ENCODE results near the gene GPR15LG.

The GPR15LG gene

GRCh38 chr10:84214612-84215235 lies 41.1 kb downstream of the GPR15LG start:
- DNase-seq (ENCODE audit: low read depth, low spot score) = no peak

GRCh38 chr10:84216834-84217233 lies 43.2 kb downstream of the GPR15LG start:
- no peak for DNase-seq (ENCODE audit: low read depth, low spot score)

GRCh38 chr10:84217746-84218145 lies 44.1 kb downstream of the GPR15LG start:
- DNase-seq (ENCODE audit: low read depth, low spot score) = no peak

GRCh38 chr10:84221916-84222315 lies 48.3 kb downstream of the GPR15LG start:
- DNase-seq (ENCODE audit: low read depth, low spot score) = no peak

GRCh38 chr10:84224411-84225028 lies 50.9 kb downstream of the GPR15LG start:
- DNase-seq (ENCODE audit: low read depth, low spot score) = no peak

GRCh38 chr10:84225427-84226173 lies 52.0 kb downstream of the GPR15LG start, which contains the start of gene LRIT2:
Gene LRIT2, minus strand, starts transcription at chr10:84225544. Its CDS starts 24 bp downstream, at chr10:84225520.
- no peak for DNase-seq (ENCODE audit: low read depth, low spot score)

GRCh38 chr10:84226616-84227015 lies 53.0 kb downstream of the GPR15LG start:
- DNase-seq (ENCODE audit: low read depth, low spot score) = no peak

- no peak for DNase-seq (ENCODE audit: low read depth, low spot score)
Observed at GRCh38 chr10:84227810-84228209, 54.2 kb downstream of the GPR15LG start.

GRCh38 chr10:84230359-84230758 lies 56.8 kb downstream of the GPR15LG start:
- DNase-seq (ENCODE audit: low read depth, low spot score) = no peak

- no peak for DNase-seq (ENCODE audit: low read depth, low spot score)
Observed at GRCh38 chr10:84232376-84232775, 58.8 kb downstream of the GPR15LG start.

- no peak for DNase-seq (ENCODE audit: low read depth, low spot score)
Observed at GRCh38 chr10:84233940-84234339, 60.3 kb downstream of the GPR15LG start.

- DNase-seq (ENCODE audit: low read depth, low spot score) = no peak
Observed at GRCh38 chr10:84234479-84234878, 60.9 kb downstream of the GPR15LG start.
